ENCODE data around the gene VWA7.
A peak's percentile ranks its signal among the peaks of the same experiment; 100 is the strongest.
"Not testable (repeated sequence)": the region's sequence is repeated elsewhere in the genome, so short reads cannot be mapped to it uniquely, and the experiment has no call there.

VWA7 gene

DNA sequence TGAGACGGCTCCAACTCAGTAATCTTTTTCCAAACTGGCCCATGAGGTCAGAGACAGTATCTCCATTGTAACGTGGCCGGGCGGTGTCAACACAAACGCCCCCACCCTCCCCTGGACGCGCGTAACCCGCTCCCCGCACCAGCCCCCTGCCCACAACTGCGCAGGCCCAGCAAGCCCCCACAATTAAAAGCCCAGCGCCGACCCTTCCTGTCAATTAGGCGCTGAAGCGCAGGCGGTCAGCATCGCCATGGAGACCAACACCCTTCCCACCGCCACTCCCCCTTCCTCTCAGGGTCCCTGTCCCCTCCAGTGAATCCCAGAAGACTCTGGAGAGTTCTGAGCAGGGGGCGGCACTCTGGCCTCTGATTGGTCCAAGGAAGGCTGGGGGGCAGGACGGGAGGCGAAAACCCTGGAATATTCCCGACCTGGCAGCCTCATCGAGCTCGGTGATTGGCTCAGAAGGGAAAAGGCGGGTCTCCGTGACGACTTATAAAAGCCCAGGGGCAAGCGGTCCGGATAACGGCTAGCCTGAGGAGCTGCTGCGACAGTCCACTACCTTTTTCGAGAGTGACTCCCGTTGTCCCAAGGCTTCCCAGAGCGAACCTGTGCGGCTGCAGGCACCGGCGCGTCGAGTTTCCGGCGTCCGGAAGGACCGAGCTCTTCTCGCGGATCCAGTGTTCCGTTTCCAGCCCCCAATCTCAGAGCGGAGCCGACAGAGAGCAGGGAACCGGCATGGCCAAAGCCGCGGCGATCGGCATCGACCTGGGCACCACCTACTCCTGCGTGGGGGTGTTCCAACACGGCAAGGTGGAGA lies 38.1 kb upstream of the VWA7 start, which contains the start of the genes HSPA1A and HSPA1L:
TSS of gene HSPA1A (plus strand) at position 519 of the 814 bp plus-strand sequence. CDS start at position 733, 214 bp downstream.
TSS of gene HSPA1L (minus strand) at position 259 of the 814 bp plus-strand sequence. CDS start 3,311 bp downstream, outside the sequence.
- peak within 1 kb of the TSS; percentile 82 for H3K9ac ChIP-seq (ENCODE audit: low read length)
- H3K27me3 ChIP-seq (ENCODE audit: control insufficient read depth, insufficient read depth, low read length): no peaks in the 10 kb centered on the region
- no peaks in the 10 kb centered on the region for H3K9me3 ChIP-seq (ENCODE audit: control insufficient read depth, low read depth, low read length)
- peak within 1 kb of the TSS; percentile 94 for H3K27ac ChIP-seq (ENCODE audit: low read length)
- H3K4me1 ChIP-seq (ENCODE audit: control insufficient read depth, low read depth, low read length): peaks cover 9% of the 10 kb centered on the region
- peak within 1 kb of the TSS; percentile 77 for H3K4me3 ChIP-seq (ENCODE audit: low read length)
- no peaks in the 10 kb centered on the region for H3K36me3 ChIP-seq (ENCODE audit: control insufficient read depth, low read depth, low read length)

DNA sequence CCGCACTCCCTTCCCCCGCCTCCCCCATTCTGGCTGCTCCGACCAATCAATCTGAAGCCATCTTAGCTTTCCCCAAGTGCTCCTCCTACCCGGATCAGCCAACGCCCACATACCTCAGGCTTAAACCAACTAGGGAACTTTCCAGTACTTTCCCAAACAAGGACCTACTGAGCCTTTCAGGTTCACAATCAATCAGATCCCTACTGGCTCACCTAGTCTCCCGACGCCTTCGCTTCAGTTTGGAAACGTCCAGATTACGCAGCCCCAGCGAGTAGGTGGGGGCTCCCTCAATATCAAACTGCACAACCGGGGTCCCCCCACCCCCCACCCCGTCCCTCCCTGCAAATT lies 37.5 kb upstream of the VWA7 start:
- peak overlapping the region; percentile 82 for H3K9ac ChIP-seq (ENCODE audit: low read length)
- peaks cover 9% of the 10 kb centered on the region for H3K4me1 ChIP-seq (ENCODE audit: control insufficient read depth, low read depth, low read length)
- H3K36me3 ChIP-seq (ENCODE audit: control insufficient read depth, low read depth, low read length): no peaks in the 10 kb centered on the region
- peak overlapping the region; percentile 94 for H3K27ac ChIP-seq (ENCODE audit: low read length)
- peak overlapping the region; percentile 77 for H3K4me3 ChIP-seq (ENCODE audit: low read length)
- H3K9me3 ChIP-seq (ENCODE audit: control insufficient read depth, low read depth, low read length): no peaks in the 10 kb centered on the region
- no peaks in the 10 kb centered on the region for H3K27me3 ChIP-seq (ENCODE audit: control insufficient read depth, insufficient read depth, low read length)

DNA sequence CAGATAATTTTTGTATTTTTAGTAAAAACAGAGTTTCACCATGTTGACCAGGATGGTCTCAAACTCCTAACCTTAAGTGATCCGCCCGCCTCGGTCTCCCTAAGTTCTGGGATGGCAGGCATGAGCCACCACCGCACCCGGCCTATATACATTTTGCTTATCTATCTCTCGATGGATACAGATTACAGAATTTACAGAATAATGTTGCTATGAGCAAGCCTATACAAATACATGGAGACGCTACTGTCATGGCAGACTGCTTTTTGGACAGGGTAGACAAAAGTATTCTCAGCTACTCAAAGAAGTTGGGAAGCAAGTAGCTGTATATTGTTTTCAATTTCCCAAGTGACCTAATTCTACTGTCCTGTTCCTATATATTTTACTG lies 36.3 kb upstream of the VWA7 start:
- H3K27me3 ChIP-seq (ENCODE audit: control insufficient read depth, insufficient read depth, low read length): no peaks in the 10 kb centered on the region
- no peaks in the 10 kb centered on the region for H3K9me3 ChIP-seq (ENCODE audit: control insufficient read depth, low read depth, low read length)
- no peak overlapping the region for H3K27ac ChIP-seq (ENCODE audit: low read length)
- H3K36me3 ChIP-seq (ENCODE audit: control insufficient read depth, low read depth, low read length): no peaks in the 10 kb centered on the region
- H3K9ac ChIP-seq (ENCODE audit: low read length): no peak overlapping the region
- peak overlapping the region; percentile 58 for H3K4me3 ChIP-seq (ENCODE audit: low read length)
- peaks cover 9% of the 10 kb centered on the region for H3K4me1 ChIP-seq (ENCODE audit: control insufficient read depth, low read depth, low read length)

- H3K27ac ChIP-seq (ENCODE audit: low read length): no peak overlapping the region
- H3K27me3 ChIP-seq (ENCODE audit: control insufficient read depth, insufficient read depth, low read length): no peaks in the 10 kb centered on the region
- no peak overlapping the region for H3K9ac ChIP-seq (ENCODE audit: low read length)
- H3K4me3 ChIP-seq (ENCODE audit: low read length): no peak overlapping the region
- H3K9me3 ChIP-seq (ENCODE audit: control insufficient read depth, low read depth, low read length): no peaks in the 10 kb centered on the region
- H3K4me1 ChIP-seq (ENCODE audit: control insufficient read depth, low read depth, low read length): peaks cover 5% of the 10 kb centered on the region
- H3K36me3 ChIP-seq (ENCODE audit: control insufficient read depth, low read depth, low read length): no peaks in the 10 kb centered on the region
Observed at GRCh38 chr6:31811645-31812044, 34.5 kb upstream of the VWA7 start.

- H3K4me1 ChIP-seq (ENCODE audit: control insufficient read depth, low read depth, low read length); H3K4me3 ChIP-seq (ENCODE audit: low read length); H3K9ac ChIP-seq (ENCODE audit: low read length); H3K36me3 ChIP-seq (ENCODE audit: control insufficient read depth, low read depth, low read length); H3K27ac ChIP-seq (ENCODE audit: low read length); H3K27me3 ChIP-seq (ENCODE audit: control insufficient read depth, insufficient read depth, low read length); H3K9me3 ChIP-seq (ENCODE audit: control insufficient read depth, low read depth, low read length): not testable (repeated sequence)
Observed at GRCh38 chr6:31808599-31808998, 31.5 kb upstream of the VWA7 start.

DNA sequence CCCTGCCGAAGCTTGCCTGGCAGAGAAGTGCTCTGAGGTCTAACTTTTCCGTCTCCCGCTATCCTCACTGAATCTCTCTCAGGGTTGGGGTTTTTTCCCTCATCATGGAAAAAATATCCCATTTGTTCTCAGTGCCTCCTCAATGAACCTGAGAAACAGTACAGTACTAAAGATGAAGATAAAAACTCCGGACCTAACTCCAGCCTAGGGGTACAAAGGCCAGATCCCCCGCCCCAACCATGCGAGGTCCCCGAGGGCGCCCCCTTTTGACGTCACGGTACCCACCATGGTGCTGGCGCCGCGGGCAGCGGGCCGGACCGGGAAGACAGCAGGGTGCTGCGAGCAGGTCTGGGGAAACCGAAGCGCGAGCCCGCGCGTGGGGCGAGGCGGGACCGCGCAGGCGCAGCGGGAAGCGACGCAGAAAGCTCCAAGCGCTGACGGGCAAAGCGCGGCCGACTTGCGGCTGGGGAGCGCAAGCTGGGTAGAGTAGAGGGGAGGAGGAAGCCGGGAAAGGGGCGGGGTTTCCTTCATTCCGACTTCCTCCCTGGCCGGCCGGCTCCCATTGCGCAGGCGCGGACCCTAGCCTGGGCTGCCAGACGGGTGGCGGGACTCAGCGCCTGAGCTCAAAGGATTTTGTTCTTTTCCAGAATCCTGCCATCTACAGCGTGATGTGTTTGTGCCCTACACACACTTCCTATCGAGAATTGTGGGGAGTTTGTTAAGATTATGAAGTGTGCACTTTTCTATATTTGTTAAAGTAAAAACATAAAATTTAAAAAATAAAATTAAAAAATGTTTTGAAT lies 29.5 kb upstream of the VWA7 start, which contains the start of gene LSM2:
TSS of gene LSM2 (minus strand) at position 497 of the 803 bp plus-strand sequence. CDS start at position 288, 209 bp downstream.
- Histone ChIP-seq H3K9me3 (ENCODE audit: control insufficient read depth, low read depth, low read length) (no peaks in the 10 kb centered on the region), H3K4me3 (ENCODE audit: low read length) (peak within 1 kb of the TSS; percentile 98), H3K27ac (ENCODE audit: low read length) (peak within 1 kb of the TSS; percentile 94), H3K36me3 (ENCODE audit: control insufficient read depth, low read depth, low read length) (peaks cover 6% of the 10 kb centered on the region), H3K27me3 (ENCODE audit: control insufficient read depth, insufficient read depth, low read length) (no peaks in the 10 kb centered on the region), H3K9ac (ENCODE audit: low read length) (peak within 1 kb of the TSS; percentile 98), H3K4me1 (ENCODE audit: control insufficient read depth, low read depth, low read length) (peaks cover 4% of the 10 kb centered on the region)

DNA sequence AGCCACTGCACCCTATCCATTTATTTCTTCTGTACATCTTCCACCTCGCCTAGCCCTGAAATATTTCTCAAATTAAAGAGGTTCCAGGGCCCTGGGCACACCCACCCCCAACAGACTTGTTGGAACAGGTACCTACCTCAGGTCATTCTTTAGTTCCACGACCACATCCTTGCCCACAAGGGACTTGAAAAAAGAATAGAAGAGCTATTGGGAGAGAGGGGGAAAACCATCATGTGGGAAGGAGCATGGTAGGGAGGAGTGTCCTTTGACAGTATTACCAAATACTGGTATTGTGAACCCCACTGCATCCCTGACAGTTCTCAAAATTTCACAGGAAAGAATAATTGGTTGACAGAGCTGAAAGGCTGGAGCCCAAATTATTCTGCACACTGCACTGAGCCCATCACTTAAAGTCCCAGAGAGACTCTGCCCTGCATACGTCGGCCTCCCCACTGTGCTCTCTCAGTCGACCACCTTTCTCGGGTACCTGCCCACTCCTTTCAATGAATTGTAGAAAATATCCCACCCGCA lies 28.9 kb upstream of the VWA7 start:
- peaks cover 4% of the 10 kb centered on the region for H3K4me1 ChIP-seq (ENCODE audit: control insufficient read depth, low read depth, low read length)
- H3K27ac ChIP-seq (ENCODE audit: low read length): peak overlapping the region; percentile 94
- peak overlapping the region; percentile 98 for H3K4me3 ChIP-seq (ENCODE audit: low read length)
- H3K9ac ChIP-seq (ENCODE audit: low read length): peak overlapping the region; percentile 98
- H3K9me3 ChIP-seq (ENCODE audit: control insufficient read depth, low read depth, low read length): no peaks in the 10 kb centered on the region
- H3K36me3 ChIP-seq (ENCODE audit: control insufficient read depth, low read depth, low read length): peaks cover 9% of the 10 kb centered on the region
- H3K27me3 ChIP-seq (ENCODE audit: control insufficient read depth, insufficient read depth, low read length): no peaks in the 10 kb centered on the region

DNA sequence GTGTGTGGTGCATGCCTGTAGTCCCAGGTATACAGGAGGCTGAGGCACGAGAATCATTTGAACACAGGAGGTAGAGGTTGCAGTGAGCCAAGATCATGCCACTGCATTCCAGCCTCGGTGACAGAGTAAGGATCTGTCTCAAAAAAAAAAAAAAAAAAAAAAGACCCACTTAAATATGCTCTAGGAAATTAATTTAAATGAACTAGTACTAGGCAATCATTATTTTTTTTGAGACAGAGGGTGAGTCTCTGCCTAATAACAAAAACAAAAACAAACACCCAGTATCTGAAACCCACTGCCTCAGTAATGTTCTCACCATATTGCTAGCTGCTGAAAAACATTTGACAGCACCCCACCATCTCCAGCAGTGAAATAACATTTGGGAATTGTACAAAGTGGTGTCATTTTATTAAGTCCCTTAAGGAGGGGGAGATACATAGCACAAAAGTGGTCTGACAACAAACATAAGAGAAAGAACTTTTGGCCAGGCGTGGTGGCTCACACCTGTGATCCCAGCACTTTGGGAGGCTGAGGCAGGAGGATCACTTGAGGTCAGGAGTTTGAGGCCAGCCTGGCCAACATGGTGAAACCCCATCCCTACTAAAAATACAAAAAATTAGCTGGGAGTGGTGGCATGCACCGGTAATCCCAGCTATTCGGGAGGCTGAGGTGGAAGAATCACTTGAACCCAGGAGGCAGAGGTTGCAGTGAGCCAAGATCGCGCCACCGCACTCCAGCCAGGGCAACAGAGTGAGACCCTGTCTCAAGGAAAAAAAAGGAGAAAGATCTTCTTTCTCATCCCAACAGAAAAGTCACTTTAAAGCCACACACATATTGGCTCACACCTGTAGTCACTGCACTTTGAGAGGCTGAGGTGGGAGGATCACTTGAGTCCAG lies 24.2 kb upstream of the VWA7 start:
- not testable (repeated sequence) for H3K9ac ChIP-seq (ENCODE audit: low read length); H3K4me1 ChIP-seq (ENCODE audit: control insufficient read depth, low read depth, low read length); H3K4me3 ChIP-seq (ENCODE audit: low read length); H3K9me3 ChIP-seq (ENCODE audit: control insufficient read depth, low read depth, low read length); H3K27ac ChIP-seq (ENCODE audit: low read length); H3K27me3 ChIP-seq (ENCODE audit: control insufficient read depth, insufficient read depth, low read length)
- H3K36me3 ChIP-seq (ENCODE audit: control insufficient read depth, low read depth, low read length): peaks cover 16% of the 10 kb centered on the region

DNA sequence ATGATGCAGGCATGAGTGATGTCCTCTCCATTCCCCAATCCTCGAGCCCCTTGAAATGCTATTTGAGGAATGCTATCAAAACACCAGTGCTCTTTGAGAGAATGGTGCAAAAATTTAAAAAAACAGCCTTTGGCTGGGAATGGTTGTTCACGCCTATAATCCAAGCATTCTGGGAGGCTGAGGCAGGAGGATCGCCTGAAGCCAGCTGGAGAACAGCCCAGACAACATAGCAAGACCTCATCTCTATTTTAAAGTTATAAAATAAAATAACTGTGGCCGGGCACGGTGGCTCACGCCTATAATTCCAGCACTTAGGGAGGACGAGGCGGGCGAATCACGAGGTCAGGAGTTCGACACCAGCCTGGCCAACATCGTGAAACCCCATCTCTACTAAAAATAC lies 22.7 kb upstream of the VWA7 start:
- no peaks in the 10 kb centered on the region for H3K4me1 ChIP-seq (ENCODE audit: control insufficient read depth, low read depth, low read length)
- H3K9ac ChIP-seq (ENCODE audit: low read length): no peak overlapping the region
- no peak overlapping the region for H3K4me3 ChIP-seq (ENCODE audit: low read length)
- no peaks in the 10 kb centered on the region for H3K27me3 ChIP-seq (ENCODE audit: control insufficient read depth, insufficient read depth, low read length)
- peaks cover 16% of the 10 kb centered on the region for H3K36me3 ChIP-seq (ENCODE audit: control insufficient read depth, low read depth, low read length)
- H3K27ac ChIP-seq (ENCODE audit: low read length): no peak overlapping the region
- no peaks in the 10 kb centered on the region for H3K9me3 ChIP-seq (ENCODE audit: control insufficient read depth, low read depth, low read length)

- no peaks in the 10 kb centered on the region for H3K27me3 ChIP-seq (ENCODE audit: control insufficient read depth, insufficient read depth, low read length)
- H3K36me3 ChIP-seq (ENCODE audit: control insufficient read depth, low read depth, low read length): peaks cover 13% of the 10 kb centered on the region
- peaks cover 5% of the 10 kb centered on the region for H3K4me1 ChIP-seq (ENCODE audit: control insufficient read depth, low read depth, low read length)
- H3K4me3 ChIP-seq (ENCODE audit: low read length): no peak overlapping the region
- H3K27ac ChIP-seq (ENCODE audit: low read length): no peak overlapping the region
- H3K9ac ChIP-seq (ENCODE audit: low read length): no peak overlapping the region
- H3K9me3 ChIP-seq (ENCODE audit: control insufficient read depth, low read depth, low read length): no peaks in the 10 kb centered on the region
Observed at GRCh38 chr6:31797588-31797987, 20.5 kb upstream of the VWA7 start.

DNA sequence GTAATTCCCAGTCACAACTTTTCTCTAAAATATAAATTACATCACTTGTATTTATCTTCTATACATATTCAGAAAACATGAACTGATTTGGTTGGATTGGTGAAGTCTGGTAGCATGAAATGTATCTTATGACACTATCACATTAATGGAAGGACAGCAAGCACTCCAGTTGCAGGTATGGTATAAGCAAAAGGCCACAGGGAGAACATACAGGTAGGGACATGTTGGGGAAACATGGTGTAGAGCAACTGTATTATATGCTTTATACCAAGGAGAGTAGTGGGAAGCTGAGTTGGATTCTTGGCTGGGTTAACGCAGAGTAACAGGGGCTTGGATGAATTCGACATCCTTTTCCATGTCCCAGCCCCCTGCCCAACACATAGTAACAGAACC lies 19.9 kb upstream of the VWA7 start:
- H3K4me3 ChIP-seq (ENCODE audit: low read length): no peak overlapping the region
- peaks cover 5% of the 10 kb centered on the region for H3K4me1 ChIP-seq (ENCODE audit: control insufficient read depth, low read depth, low read length)
- no peaks in the 10 kb centered on the region for H3K9me3 ChIP-seq (ENCODE audit: control insufficient read depth, low read depth, low read length)
- no peak overlapping the region for H3K27ac ChIP-seq (ENCODE audit: low read length)
- H3K9ac ChIP-seq (ENCODE audit: low read length): no peak overlapping the region
- H3K27me3 ChIP-seq (ENCODE audit: control insufficient read depth, insufficient read depth, low read length): no peaks in the 10 kb centered on the region
- peaks cover 19% of the 10 kb centered on the region for H3K36me3 ChIP-seq (ENCODE audit: control insufficient read depth, low read depth, low read length)

Measured in iPS-18a (cell line).